H9 (cell line): ENCODE results near the gene GPC6. TPM values are rescaled to one million over a fixed set of nuclear protein-coding genes. Genes with fewer than 3 reads are reported as not detected.

ENCODE experiments used
- DNase-seq: peaks from one replicate; pipeline ENCODE4 v3.0.0-alpha.2; 2017
- H2AFZ ChIP-seq: one replicate; pipeline ENCODE4 v1.6.1; 2013; ENCODE audit warnings: mild to moderate bottlenecking, low read length, control low read depth, moderate library complexity
- H2AK5ac ChIP-seq: 2 replicates; pipeline ENCODE4 v1.6.1; 2013; ENCODE audit warnings: low read length, control low read depth, mixed read lengths; ENCODE audit not compliant: insufficient read length
- H2BK120ac ChIP-seq: one replicate; pipeline ENCODE4 v1.6.1; 2013; ENCODE audit warnings: low read depth, mild to moderate bottlenecking, low read length, control low read depth, inconsistent platforms; ENCODE audit not compliant: poor library complexity, severe bottlenecking
- H2BK12ac ChIP-seq: 2 replicates; pipeline ENCODE4 v1.6.1; 2013; ENCODE audit warnings: low read length, control low read depth, mixed read lengths, low read depth; ENCODE audit not compliant: insufficient read length
- H2BK15ac ChIP-seq: 2 replicates; pipeline ENCODE4 v1.6.1; 2013; ENCODE audit warnings: low read depth, low read length, control low read depth
- H2BK20ac ChIP-seq: one replicate; pipeline ENCODE4 v1.6.1; 2013; ENCODE audit warnings: low read depth, mild to moderate bottlenecking, low read length, control low read depth, inconsistent platforms; ENCODE audit not compliant: poor library complexity, severe bottlenecking
- H2BK5ac ChIP-seq: 2 replicates; pipeline ENCODE4 v1.6.1; 2013; ENCODE audit warnings: low read length, control low read depth, mixed read lengths; ENCODE audit not compliant: insufficient read length
- H3K14ac ChIP-seq: 2 replicates; pipeline ENCODE4 v1.6.1; 2013; ENCODE audit warnings: low read length, control low read depth; ENCODE audit not compliant: insufficient read depth
- H3K18ac ChIP-seq: 2 replicates; pipeline ENCODE4 v1.6.1; 2013; ENCODE audit warnings: low read depth, mild to moderate bottlenecking, mixed read lengths, low read length, control low read depth; ENCODE audit not compliant: insufficient read length
- H3K23ac ChIP-seq: 2 replicates; pipeline ENCODE4 v1.6.1; 2013; ENCODE audit warnings: low read length, control low read depth, mixed read lengths, low read depth; ENCODE audit not compliant: insufficient read length
- H3K23me2 ChIP-seq: 2 replicates; pipeline ENCODE4 v1.6.1; 2013; ENCODE audit warnings: low read depth, mild to moderate bottlenecking, mixed read lengths, low read length, control low read depth; ENCODE audit not compliant: insufficient read length, poor library complexity, severe bottlenecking
- H3K27ac ChIP-seq: 2 replicates; pipeline ENCODE4 v1.5.1; 2013; ENCODE audit warnings: low read length, control low read depth, mixed read lengths, low read depth; ENCODE audit not compliant: insufficient read length
- H3K27me3 ChIP-seq: 2 replicates; pipeline ENCODE4 v1.6.1; 2013; ENCODE audit warnings: low read length, control low read depth, inconsistent platforms; ENCODE audit not compliant: insufficient read depth
- H3K4ac ChIP-seq: 2 replicates; pipeline ENCODE4 v1.6.1; 2013; ENCODE audit warnings: low read depth, mild to moderate bottlenecking, control low read depth, inconsistent platforms, low read length, moderate library complexity
- H3K4me1 ChIP-seq: 2 replicates; pipeline ENCODE4 v1.6.1; 2013; ENCODE audit warnings: low read length, control low read depth, inconsistent platforms; ENCODE audit not compliant: insufficient read depth
- H3K4me2 ChIP-seq: 2 replicates; pipeline ENCODE4 v1.6.1; 2013; ENCODE audit warnings: low read length, control low read depth, mixed read lengths; ENCODE audit not compliant: insufficient read length, insufficient read depth
- H3K56ac ChIP-seq: 2 replicates; pipeline ENCODE4 v1.6.1; 2013; ENCODE audit warnings: low read depth, mild to moderate bottlenecking, mixed read lengths, low read length, control low read depth; ENCODE audit not compliant: insufficient read length
- H3K79me1 ChIP-seq: 2 replicates; pipeline ENCODE4 v1.6.1; 2013; ENCODE audit warnings: low read depth, mild to moderate bottlenecking, moderate library complexity, low read length, control low read depth, inconsistent platforms; ENCODE audit not compliant: insufficient read depth, poor library complexity, severe bottlenecking
- H3K79me2 ChIP-seq: 2 replicates; pipeline ENCODE4 v1.6.1; 2013; ENCODE audit warnings: low read length, control low read depth, inconsistent platforms; ENCODE audit not compliant: insufficient read depth
- H3K9ac ChIP-seq: 2 replicates; pipeline ENCODE4 v1.6.1; 2013; ENCODE audit warnings: low read length, control low read depth, mixed read lengths; ENCODE audit not compliant: insufficient read length; ENCODE audit errors: extremely low read depth
- H3K9me3 ChIP-seq: one replicate; pipeline ENCODE4 v1.6.1; 2013; ENCODE audit warnings: low read depth, low read length, inconsistent platforms; ENCODE audit not compliant: control insufficient read depth
- H3T11ph ChIP-seq: one replicate; pipeline ENCODE4 v1.6.1; 2013; ENCODE audit warnings: mild to moderate bottlenecking, low read length, control low read depth, inconsistent platforms
- H4K20me1 ChIP-seq: one replicate; pipeline ENCODE4 v1.6.1; 2013; ENCODE audit not compliant: control insufficient read depth, insufficient read length, insufficient read depth
- H4K5ac ChIP-seq: 2 replicates; pipeline ENCODE4 v1.6.1; 2013; ENCODE audit warnings: low read depth, mild to moderate bottlenecking, mixed read lengths, low read length, control low read depth; ENCODE audit not compliant: insufficient read length
- H4K8ac ChIP-seq: replicated peaks from 2 replicates; pipeline ENCODE4 v1.6.1; 2013; ENCODE audit warnings: low read length, control low read depth, mixed read lengths, low read depth; ENCODE audit not compliant: insufficient read length
- H4K91ac ChIP-seq: 2 replicates; pipeline ENCODE4 v1.6.1; 2013; ENCODE audit warnings: low read depth, mild to moderate bottlenecking, moderate library complexity, mixed read lengths, low read length, control low read depth; ENCODE audit not compliant: insufficient read length
- H3K27ac Mint-ChIP-seq, 3 experiments: 2 replicates in 2 of 3; 3 replicates in 1 of 3; pipeline ENCODE4 v1.8.0; 2020 to 2021; ENCODE audit warnings: mixed read lengths in 3 of 3, mild to moderate bottlenecking in 1 of 3, moderate library complexity in 1 of 3
- H3K27me3 Mint-ChIP-seq: 2 replicates; pipeline ENCODE4 v1.8.0; 2021; ENCODE audit warnings: low read depth, mild to moderate bottlenecking, moderate library complexity, mixed read lengths
- H3K36me3 Mint-ChIP-seq, 3 experiments: 2 replicates in 2 of 3; 3 replicates in 1 of 3; pipeline ENCODE4 v1.8.0; 2020 to 2021; ENCODE audit warnings: low read depth in 3 of 3, mixed read lengths in 3 of 3; ENCODE audit not compliant: insufficient read depth in 1 of 3
- H3K4me1 Mint-ChIP-seq, 2 experiments: 2 replicates each; pipeline ENCODE4 v1.8.0; 2020; ENCODE audit warnings: mixed read lengths in 2 of 2
- H3K4me3 Mint-ChIP-seq, 2 experiments: 2 replicates in 1 of 2; 3 replicates in 1 of 2; pipeline ENCODE4 v1.8.0; 2020 to 2021; ENCODE audit warnings: mild to moderate bottlenecking in 2 of 2, mixed read lengths in 2 of 2, moderate library complexity in 1 of 2
- H3K9me3 Mint-ChIP-seq, 2 experiments: 2 replicates in 1 of 2; 3 replicates in 1 of 2; pipeline ENCODE4 v1.8.0; 2020; ENCODE audit warnings: mild to moderate bottlenecking in 2 of 2, mixed read lengths in 2 of 2, moderate library complexity in 1 of 2
- total RNA-seq: library from RNA; stranded (reverse); gene quantifications from 2 replicates; pipeline ENCODE4 v1.2.1, GENCODE V29; 2021
- TF ChIP-seq, protein P1 (sequence below): fragments of 200-600 bp; sonication (generic); conservative IDR thresholded peaks from 3 replicates; pipeline ENCODE4 v1.8.0; 2021; ENCODE audit warnings: antibody characterized with exemption, mild to moderate bottlenecking

The GPC6 gene
- total RNA-seq, 1 experiment from 2014 or later: 15.6 TPM

DNA sequence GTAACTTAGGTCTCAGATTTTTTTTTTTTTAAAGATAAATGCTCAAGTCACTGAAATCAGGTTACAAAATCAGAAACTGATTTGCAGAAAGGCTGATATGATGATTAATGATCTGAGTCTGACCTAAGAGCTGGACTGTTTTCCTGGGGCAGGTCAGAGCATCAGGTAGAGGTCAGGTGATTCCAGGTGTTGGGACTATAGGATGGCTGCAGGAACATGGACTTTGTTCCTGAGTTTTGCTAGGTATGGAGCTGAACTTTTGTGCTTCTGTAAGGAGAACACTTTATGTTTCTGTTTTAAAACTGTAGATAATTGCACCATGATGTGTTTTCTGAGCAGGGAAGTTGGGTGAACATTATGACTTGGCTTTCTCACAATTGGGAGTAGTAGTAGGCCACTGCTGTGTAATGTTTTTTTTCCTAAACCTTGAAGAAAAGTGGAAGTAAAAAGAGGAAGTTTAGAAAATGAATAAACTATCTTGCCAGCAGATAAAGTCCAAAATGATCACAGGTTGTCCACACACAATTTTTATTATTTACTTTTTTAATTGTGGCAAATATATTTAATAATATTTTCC is 955.7 kb downstream of the GPC6 start:
- Histone ChIP-seq H4K5ac (no peak overlapping the region), H3K4me2 (no peak overlapping the region), H3K4me1 (no peaks in the 10 kb centered on the region), H3K4ac (no peak overlapping the region), H2AK5ac (no peak overlapping the region), H3K79me2 (no peaks in the 10 kb centered on the region), H3K14ac (no peak overlapping the region), H2BK20ac (no peak overlapping the region), H2BK5ac (no peak overlapping the region), H4K91ac (no peak overlapping the region), H3K9ac (no peak overlapping the region), H3K56ac (no peak overlapping the region), H4K8ac (no peak overlapping the region), H3K79me1 (no peaks in the 10 kb centered on the region), H2BK12ac (no peak overlapping the region), H2AFZ (no peak overlapping the region), H3K23me2 (no peaks in the 10 kb centered on the region), H2BK120ac (no peak overlapping the region), H3K23ac (no peak overlapping the region), H3K27ac (no peak overlapping the region), H3K18ac (no peak overlapping the region), H3K27me3 (no peaks in the 10 kb centered on the region), H2BK15ac (no peak overlapping the region), H3K9me3 (no peaks in the 10 kb centered on the region), H3T11ph (no peak overlapping the region), H4K20me1 (no peaks in the 10 kb centered on the region)
- H3K4me3 Mint-ChIP-seq: no peak overlapping the region
- H3K27ac Mint-ChIP-seq: no peak overlapping the region; a peak in 1 of 7 replicates
- peaks cover 2% of the 10 kb centered on the region for H3K27me3 Mint-ChIP-seq
- TF ChIP-seq, protein P1, sequence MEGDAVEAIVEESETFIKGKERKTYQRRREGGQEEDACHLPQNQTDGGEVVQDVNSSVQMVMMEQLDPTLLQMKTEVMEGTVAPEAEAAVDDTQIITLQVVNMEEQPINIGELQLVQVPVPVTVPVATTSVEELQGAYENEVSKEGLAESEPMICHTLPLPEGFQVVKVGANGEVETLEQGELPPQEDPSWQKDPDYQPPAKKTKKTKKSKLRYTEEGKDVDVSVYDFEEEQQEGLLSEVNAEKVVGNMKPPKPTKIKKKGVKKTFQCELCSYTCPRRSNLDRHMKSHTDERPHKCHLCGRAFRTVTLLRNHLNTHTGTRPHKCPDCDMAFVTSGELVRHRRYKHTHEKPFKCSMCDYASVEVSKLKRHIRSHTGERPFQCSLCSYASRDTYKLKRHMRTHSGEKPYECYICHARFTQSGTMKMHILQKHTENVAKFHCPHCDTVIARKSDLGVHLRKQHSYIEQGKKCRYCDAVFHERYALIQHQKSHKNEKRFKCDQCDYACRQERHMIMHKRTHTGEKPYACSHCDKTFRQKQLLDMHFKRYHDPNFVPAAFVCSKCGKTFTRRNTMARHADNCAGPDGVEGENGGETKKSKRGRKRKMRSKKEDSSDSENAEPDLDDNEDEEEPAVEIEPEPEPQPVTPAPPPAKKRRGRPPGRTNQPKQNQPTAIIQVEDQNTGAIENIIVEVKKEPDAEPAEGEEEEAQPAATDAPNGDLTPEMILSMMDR: no peak
- H3K4me1 Mint-ChIP-seq: peaks cover 0 to 3% of the 10 kb centered on the region in 2 experiments; a peak in 2 of 4 replicates
- no peaks in the 10 kb centered on the region for H3K36me3 Mint-ChIP-seq
- no peaks in the 10 kb centered on the region for H3K9me3 Mint-ChIP-seq
- DNase-seq: no peak
